WERI-Rb-1 (cell line): Measurements from ENCODE around the gene POLR2L.

ENCODE experiments used
- DNase-seq: peaks from one replicate; pipeline ENCODE4 v3.0.0-alpha.2; 2020
- H3K27ac ChIP-seq: fragments of 250-450 bp; sonication (Bioruptor Pico); 2 replicates; pipeline ENCODE4 v1.5.1; 2020; ENCODE audit warnings: mild to moderate bottlenecking, moderate library complexity
- H3K27me3 ChIP-seq: fragments of 250-450 bp; sonication (Bioruptor Pico); 2 replicates; pipeline ENCODE4 v1.5.1; 2021; ENCODE audit warnings: mild to moderate bottlenecking, low read depth, moderate library complexity; ENCODE audit not compliant: insufficient read depth, severe bottlenecking
- H3K36me3 ChIP-seq: fragments of 250-450 bp; sonication (Bioruptor Pico); 2 replicates; pipeline ENCODE4 v1.5.1; 2020; ENCODE audit warnings: mild to moderate bottlenecking, moderate library complexity
- H3K4me3 ChIP-seq: 2 replicates; pipeline ENCODE4 v1.5.1; 2011; ENCODE audit warnings: low read depth, mild to moderate bottlenecking, control low read depth, low read length
- H3K9me3 ChIP-seq: fragments of 250-450 bp; sonication (Bioruptor Pico); 2 replicates; pipeline ENCODE4 v1.5.1; 2021; ENCODE audit warnings: mild to moderate bottlenecking, moderate library complexity; ENCODE audit not compliant: severe bottlenecking
- TF ChIP-seq, protein P1 (sequence below): IDR thresholded peaks from 2 replicates; pipeline ENCODE4 v1.5.1; 2011; ENCODE audit warnings: low read depth, mild to moderate bottlenecking, control low read depth, inconsistent platforms, low read length

The POLR2L gene

DNA sequence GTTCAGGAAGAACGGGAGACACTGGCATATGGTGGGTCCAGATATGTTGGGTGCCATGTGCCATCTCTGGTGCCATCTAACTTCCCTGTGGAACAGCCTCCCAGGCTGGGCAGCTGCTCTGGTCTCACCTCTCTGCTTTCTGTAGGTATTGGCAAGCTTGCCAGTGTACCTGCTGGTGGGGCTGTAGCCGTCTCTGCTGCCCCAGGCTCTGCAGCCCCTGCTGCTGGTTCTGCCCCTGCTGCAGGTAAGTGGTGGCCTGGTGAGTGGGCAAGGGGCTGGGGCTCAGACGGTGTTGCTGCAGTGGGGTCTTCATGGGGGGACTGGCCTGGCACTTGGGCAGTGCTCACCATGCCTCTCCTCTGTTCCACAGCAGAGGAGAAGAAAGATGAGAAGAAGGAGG, 29.9 kb downstream of the POLR2L start:
- no peak overlapping the region for H3K27ac ChIP-seq
- TF ChIP-seq, protein P1, sequence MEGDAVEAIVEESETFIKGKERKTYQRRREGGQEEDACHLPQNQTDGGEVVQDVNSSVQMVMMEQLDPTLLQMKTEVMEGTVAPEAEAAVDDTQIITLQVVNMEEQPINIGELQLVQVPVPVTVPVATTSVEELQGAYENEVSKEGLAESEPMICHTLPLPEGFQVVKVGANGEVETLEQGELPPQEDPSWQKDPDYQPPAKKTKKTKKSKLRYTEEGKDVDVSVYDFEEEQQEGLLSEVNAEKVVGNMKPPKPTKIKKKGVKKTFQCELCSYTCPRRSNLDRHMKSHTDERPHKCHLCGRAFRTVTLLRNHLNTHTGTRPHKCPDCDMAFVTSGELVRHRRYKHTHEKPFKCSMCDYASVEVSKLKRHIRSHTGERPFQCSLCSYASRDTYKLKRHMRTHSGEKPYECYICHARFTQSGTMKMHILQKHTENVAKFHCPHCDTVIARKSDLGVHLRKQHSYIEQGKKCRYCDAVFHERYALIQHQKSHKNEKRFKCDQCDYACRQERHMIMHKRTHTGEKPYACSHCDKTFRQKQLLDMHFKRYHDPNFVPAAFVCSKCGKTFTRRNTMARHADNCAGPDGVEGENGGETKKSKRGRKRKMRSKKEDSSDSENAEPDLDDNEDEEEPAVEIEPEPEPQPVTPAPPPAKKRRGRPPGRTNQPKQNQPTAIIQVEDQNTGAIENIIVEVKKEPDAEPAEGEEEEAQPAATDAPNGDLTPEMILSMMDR, result no peak
- DNase-seq, result no peak
- peaks cover 45% of the 10 kb centered on the region for H3K36me3 ChIP-seq
- no peaks in the 10 kb centered on the region for H3K9me3 ChIP-seq
- H3K27me3 ChIP-seq, result no peaks in the 10 kb centered on the region
- H3K4me3 ChIP-seq, result no peak overlapping the region

DNA sequence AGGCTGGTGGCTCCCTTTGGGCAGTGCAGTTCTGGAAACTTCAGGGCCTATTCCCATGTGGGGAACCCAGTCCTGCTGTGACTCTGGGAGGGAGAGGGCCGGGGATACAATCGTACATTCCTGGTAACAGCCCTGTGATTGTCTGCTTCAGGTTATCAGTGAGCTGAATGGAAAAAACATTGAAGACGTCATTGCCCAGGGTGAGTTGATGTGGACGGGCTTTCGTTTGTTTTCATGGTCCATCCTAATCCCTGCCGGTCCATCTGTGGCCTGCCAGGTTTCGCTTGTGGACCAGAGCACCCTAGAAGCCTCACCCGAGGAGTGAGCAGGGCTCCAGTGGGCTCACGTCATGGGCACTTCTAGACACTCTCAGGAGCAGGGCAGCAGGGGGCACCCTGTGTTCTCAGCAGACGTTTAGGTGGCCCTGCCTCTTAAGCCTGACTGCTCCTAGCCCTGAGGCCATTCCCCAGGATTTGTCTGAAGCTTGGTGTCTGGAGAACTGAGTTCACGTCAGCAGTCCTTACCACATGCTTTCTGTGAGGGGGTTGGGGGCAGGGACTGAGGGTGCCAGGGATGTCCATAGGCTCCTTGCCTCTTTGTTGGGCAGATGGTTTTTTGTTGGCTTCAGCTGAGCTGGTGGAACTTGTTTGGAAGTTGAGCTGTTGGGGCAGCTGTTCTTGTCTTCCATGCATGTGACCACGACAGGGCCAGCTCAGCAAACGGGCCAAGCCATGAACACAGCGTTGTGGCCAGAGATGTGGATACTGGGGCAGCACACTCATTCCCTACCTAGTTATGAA, 30.7 kb downstream of the POLR2L start:
- no peak for DNase-seq
- no peaks in the 10 kb centered on the region for H3K9me3 ChIP-seq
- H3K27ac ChIP-seq, result peak overlapping the region; percentile 11
- H3K36me3 ChIP-seq, result peaks cover 45% of the 10 kb centered on the region
- H3K27me3 ChIP-seq, result no peaks in the 10 kb centered on the region
- no peak overlapping the region for H3K4me3 ChIP-seq
- TF ChIP-seq, protein P1, result no peak

DNA sequence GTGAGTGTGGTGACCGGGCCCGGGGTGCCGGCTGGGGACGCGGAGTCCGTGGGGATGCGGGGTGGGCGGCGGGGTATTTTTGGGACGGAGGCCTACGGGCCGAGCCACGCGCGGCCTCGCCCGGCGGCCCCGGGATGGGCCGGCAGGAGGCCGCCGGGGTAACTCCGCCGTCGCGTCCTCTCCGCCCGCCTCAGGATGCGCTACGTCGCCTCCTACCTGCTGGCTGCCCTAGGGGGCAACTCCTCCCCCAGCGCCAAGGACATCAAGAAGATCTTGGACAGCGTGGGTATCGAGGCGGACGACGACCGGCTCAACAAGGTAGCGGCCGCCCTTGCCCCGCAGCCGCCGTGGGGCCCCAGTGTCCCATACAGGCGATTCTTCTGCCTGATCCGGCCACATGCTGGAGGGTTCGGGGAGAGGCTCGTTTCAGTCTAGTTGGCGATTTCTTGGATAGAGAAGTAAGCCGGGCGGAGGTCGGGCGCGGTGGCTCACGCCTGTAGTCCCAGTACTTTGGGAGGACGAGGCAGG, 32.2 kb downstream of the POLR2L start:
- H3K36me3 ChIP-seq, result peaks cover 43% of the 10 kb centered on the region
- H3K4me3 ChIP-seq, result peak overlapping the region; percentile 64
- peak overlapping the region; percentile 100 for H3K27ac ChIP-seq
- no peaks in the 10 kb centered on the region for H3K27me3 ChIP-seq
- TF ChIP-seq, protein P1, result no peak
- DNase-seq, result no peak
- no peaks in the 10 kb centered on the region for H3K9me3 ChIP-seq

DNA sequence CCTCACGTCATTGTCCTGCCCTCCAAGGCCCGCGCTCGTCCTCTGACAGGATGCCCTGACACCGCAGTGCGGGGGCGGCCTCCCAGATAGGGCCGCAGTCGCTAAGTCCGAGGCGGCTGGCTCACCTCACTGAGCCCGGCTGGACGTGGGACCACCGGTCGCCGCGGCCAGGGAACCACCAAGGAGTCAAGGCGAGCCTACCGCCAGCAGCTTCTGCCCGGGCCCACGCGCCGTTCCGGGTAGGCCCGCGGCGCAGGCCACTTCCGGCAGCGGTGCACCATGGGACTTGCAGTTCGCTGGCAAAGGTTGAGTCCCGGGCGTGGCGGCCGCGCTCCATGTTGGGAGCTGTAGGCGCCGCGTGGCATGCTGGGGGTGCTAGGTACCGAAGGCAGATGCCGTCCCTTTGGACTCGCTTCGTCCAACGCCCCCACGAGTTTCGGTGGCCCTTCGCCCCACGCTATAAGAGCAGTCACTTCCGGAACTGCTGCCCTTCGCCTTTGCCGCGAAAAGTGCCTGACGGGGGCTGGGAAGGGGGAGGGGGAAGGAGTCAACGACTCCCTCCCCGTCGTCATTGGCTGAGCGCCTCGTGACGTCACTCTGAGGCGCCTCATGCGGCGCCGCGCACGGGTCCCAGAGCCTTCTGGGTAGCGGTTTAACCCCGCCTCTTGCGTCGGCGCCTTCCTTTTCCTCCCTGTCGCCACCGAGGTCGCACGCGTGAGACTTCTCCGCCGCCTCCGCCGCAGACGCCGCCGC, 32.9 kb downstream of the POLR2L start, which contains the start of gene RPLP2:
Gene RPLP2, plus strand, starts transcription at position 681 of the 753 bp plus-strand sequence. CDS start 268 bp downstream, outside the sequence.
- TF ChIP-seq, protein P1, result no peak
- peak; percentile 96 for DNase-seq
- peak within 1 kb of the TSS; percentile 64 for H3K4me3 ChIP-seq
- no peaks in the 10 kb centered on the region for H3K27me3 ChIP-seq
- peaks cover 41% of the 10 kb centered on the region for H3K36me3 ChIP-seq
- H3K9me3 ChIP-seq, result no peaks in the 10 kb centered on the region
- H3K27ac ChIP-seq, result peak within 1 kb of the TSS; percentile 100

DNA sequence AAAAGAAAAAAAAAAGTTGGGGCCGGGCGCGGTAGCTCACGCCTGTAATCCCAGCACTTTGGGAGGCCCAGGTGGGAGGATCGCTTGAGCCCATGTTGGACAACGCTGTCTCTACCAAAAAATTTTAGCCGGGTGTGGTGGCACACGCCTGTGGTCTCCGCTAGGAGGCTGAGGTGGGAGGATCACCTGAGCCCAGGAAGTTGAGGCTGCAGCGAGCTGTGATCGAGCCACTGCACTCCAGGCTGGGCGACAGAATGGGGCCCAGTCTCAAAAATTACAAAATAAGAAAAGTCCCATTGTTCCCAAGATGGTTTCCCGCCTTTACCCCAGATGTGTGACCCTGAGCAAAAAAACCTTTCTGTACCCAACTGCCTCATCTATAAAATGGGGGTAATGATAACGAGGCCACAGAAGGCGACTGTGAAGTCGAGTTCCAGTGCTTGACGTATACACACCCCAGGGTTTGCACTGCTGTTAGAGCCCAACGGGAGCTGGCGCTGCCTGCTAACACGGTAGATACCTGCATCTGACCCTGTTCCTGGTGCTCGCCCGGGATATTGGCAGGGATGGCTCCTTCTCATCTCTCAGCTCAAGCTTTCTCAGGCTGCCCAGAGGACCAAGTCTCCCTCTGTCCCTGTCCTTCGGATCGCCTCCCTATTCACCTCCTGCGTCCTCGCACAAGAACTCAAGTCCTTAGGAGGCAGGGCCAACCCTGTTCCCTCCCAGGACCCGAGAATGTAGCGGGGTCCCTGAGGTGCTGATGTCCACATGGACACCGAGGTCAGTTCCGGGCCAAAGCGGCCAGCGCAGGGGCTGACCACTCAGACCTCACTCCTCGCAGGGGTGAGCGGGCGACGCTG, 33.7 kb downstream of the POLR2L start:
- TF ChIP-seq, protein P1, result no peak

More for the DNA sequence above, 33.7 kb downstream of the POLR2L start:
- Histone ChIP-seq H3K27me3 (no peaks in the 10 kb centered on the region), H3K9me3 (no peaks in the 10 kb centered on the region), H3K4me3 (peak overlapping the region; percentile 64), H3K36me3 (peaks cover 38% of the 10 kb centered on the region), H3K27ac (peak overlapping the region; percentile 100)
- DNase-seq, result no peak
